ENCODE measurements around the gene B4GALT6. TPM values are rescaled to one million over a fixed set of nuclear protein-coding genes. Genes with fewer than 3 reads are reported as not detected.

B4GALT6 gene
- total RNA-seq, 1 donor from 2014 or later: 1.8 TPM

DNA sequence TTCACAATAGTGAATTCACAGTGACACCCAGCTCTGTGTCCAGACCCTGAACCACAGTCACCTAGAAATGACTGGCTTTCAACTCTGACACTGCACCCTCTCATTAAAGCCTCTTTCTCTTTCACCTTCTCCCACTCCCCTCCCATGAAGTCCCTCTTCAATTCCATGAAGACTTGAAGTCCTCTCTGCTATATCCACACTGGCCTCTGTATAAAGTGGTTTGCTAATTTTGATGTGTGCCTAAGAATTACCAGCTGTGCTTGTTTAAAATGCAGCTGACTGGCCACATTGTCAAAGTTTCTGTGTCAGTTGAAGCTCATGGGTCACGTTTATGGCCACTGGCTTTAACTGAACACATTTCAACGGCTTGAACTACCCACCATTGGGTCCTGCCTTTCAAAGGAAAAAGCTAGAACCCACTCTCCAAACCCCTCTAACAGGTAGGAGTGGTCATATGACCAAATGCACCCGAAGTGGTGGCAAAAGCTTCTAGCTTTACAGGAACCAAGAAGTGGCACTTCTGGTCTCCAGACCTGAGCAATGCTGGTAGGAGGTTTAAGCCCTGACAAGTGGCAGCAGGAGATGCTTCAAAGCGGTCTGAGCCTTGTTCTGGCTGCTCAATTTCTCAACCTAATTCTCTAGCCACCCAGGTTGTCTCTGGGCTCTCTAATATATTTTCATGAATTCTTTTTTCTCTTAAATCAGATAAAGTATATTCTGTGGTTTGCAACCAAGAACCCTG lies 34.2 kb downstream of the B4GALT6 start:
- H3K4me1 Mint-ChIP-seq (ENCODE audit: low read depth): peaks cover 11% of the 10 kb centered on the region
- intact Hi-C loops (cut with micrococcal nuclease): loop anchor here (5.0 kb wide), 1 partner anchor 32 kb away; the partner anchor contains the start of gene B4GALT6
- H3K4me3 Mint-ChIP-seq: no peak overlapping the region

DNA sequence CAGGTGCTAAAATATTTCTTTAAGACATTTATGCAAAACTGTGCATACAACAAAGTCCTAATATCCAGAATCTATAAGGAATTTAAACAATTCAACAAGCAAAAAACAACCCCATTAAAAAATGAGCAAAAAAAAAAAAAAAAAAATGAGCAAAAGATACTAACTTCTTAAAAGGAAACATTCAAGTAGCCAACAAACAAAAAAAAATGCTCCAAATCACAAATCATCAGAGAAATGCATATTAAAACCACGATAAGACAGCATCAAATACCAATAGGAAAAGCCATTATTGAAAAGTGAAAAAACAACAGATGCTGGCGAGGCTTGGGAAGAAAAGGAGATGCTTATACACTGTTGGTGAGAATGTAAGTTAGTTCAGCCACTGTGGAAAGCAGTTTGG lies 34.9 kb downstream of the B4GALT6 start:
- Mint-ChIP-seq H3K4me3 (no peak overlapping the region), H3K27me3 (ENCODE audit: insufficient read depth) (peaks cover 16% of the 10 kb centered on the region), H3K27ac (no peak overlapping the region), H3K36me3 (ENCODE audit: low read depth) (no peaks in the 10 kb centered on the region), H3K9me3 (no peaks in the 10 kb centered on the region), H3K4me1 (ENCODE audit: low read depth) (peaks cover 11% of the 10 kb centered on the region)
- intact Hi-C loops (cut with micrococcal nuclease): loop anchor here (5.0 kb wide), 1 partner anchor 33 kb away; the partner anchor contains the start of gene B4GALT6
- no peak for DNase-seq (ENCODE audit: low spot score)

More for the DNA sequence above, 34.2 kb downstream of the B4GALT6 start:
- Mint-ChIP-seq H3K27ac (no peak overlapping the region), H3K36me3 (ENCODE audit: low read depth) (no peaks in the 10 kb centered on the region), H3K27me3 (ENCODE audit: insufficient read depth) (peaks cover 16% of the 10 kb centered on the region), H3K9me3 (no peaks in the 10 kb centered on the region)
- DNase-seq (ENCODE audit: low spot score): no peak

DNA sequence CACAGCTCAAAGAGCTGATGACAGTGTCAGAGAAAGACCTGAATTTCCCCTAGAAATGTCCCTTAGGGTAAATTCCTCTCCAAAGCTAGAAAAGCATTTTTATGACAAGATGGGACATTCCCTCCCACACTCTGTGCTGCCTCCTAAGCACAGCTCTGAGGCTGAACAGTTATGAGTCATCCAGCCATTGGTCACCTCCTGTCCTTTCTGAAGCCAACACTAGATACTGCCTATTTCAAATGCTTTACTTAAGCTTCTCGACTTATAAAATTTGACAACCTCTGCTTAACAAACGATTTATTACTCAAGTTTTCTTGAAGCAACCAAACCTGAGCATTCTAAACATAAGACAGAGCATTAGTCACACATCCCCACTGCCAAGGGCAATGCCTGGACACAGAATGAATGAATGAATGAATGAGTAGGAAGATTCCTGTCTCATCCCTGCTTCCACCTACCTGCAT lies 35.4 kb downstream of the B4GALT6 start:
- H3K27ac Mint-ChIP-seq: no peak overlapping the region
- H3K36me3 Mint-ChIP-seq (ENCODE audit: low read depth): no peaks in the 10 kb centered on the region
- no peak for DNase-seq (ENCODE audit: low spot score)
- no peak overlapping the region for H3K4me3 Mint-ChIP-seq
- H3K27me3 Mint-ChIP-seq (ENCODE audit: insufficient read depth): peaks cover 16% of the 10 kb centered on the region
- H3K9me3 Mint-ChIP-seq: no peaks in the 10 kb centered on the region
- intact Hi-C loops (cut with micrococcal nuclease): loop anchor here (5.0 kb wide), 1 partner anchor 33 kb away; the partner anchor contains the start of gene B4GALT6
- H3K4me1 Mint-ChIP-seq (ENCODE audit: low read depth): peaks cover 11% of the 10 kb centered on the region

DNA sequence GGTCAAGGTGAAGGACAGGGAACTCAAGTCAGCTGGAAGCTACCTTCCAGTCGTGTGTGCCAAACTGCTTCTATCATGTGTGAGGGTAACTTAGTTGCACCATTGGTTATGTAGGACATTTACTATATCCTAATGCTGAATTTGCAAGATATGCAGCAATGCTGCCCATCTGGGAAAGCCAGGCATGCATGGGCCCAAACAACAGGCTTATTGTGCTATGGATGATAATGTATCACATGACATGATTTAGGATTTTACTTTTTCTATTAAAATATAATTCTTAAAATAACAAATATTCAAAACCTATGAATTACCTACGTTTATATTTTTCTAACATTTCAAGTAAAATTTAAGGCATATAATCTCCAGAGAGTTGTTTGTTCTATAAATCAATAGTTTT lies 35.9 kb downstream of the B4GALT6 start:
- intact Hi-C loops (cut with micrococcal nuclease): loop anchor here (5.0 kb wide), 1 partner anchor 34 kb away; the partner anchor contains the start of gene B4GALT6
- Mint-ChIP-seq H3K4me3 (no peak overlapping the region), H3K36me3 (ENCODE audit: low read depth) (no peaks in the 10 kb centered on the region), H3K27ac (no peak overlapping the region), H3K27me3 (ENCODE audit: insufficient read depth) (peaks cover 17% of the 10 kb centered on the region), H3K4me1 (ENCODE audit: low read depth) (peaks cover 11% of the 10 kb centered on the region), H3K9me3 (no peaks in the 10 kb centered on the region)
- DNase-seq (ENCODE audit: low spot score): no peak

DNA sequence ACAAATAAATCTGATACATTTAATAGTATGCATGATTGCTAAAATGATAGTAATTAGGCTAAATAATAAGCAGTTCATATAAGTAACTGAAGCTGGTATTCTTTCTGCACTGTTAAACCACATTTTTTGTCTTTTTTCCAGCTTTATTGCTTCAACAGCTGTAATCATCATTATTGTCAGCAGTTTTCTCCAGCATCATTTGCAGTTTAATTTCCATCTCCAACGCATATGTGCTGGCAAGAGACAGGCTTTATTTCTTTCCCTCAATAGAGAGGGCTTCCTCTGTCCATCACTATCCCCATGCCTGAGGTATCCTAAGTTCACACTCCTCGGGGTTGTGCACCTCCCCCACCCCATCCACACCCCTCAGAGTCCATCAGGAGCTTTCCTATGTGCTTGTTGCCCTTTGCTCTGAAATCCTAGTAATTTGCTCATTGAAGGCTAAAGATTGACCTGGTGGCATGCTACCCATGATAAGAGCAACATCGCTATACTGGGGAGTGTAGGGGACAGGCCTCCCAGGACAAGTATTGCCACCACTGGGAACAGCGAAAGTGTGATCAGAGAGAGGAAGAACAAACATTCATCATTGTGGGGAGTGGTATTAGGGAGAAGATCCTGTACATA lies 37.1 kb downstream of the B4GALT6 start:
- no peak overlapping the region for H3K4me3 Mint-ChIP-seq
- H3K36me3 Mint-ChIP-seq (ENCODE audit: low read depth): no peaks in the 10 kb centered on the region
- no peak overlapping the region for H3K27ac Mint-ChIP-seq
- no peaks in the 10 kb centered on the region for H3K9me3 Mint-ChIP-seq
- no peak for DNase-seq (ENCODE audit: low spot score)
- peaks cover 11% of the 10 kb centered on the region for H3K4me1 Mint-ChIP-seq (ENCODE audit: low read depth)
- intact Hi-C loops (cut with micrococcal nuclease): loop anchor here (5.0 kb wide), 1 partner anchor 35 kb away; the partner anchor contains the start of gene B4GALT6
- peaks cover 11% of the 10 kb centered on the region for H3K27me3 Mint-ChIP-seq (ENCODE audit: insufficient read depth)

DNA sequence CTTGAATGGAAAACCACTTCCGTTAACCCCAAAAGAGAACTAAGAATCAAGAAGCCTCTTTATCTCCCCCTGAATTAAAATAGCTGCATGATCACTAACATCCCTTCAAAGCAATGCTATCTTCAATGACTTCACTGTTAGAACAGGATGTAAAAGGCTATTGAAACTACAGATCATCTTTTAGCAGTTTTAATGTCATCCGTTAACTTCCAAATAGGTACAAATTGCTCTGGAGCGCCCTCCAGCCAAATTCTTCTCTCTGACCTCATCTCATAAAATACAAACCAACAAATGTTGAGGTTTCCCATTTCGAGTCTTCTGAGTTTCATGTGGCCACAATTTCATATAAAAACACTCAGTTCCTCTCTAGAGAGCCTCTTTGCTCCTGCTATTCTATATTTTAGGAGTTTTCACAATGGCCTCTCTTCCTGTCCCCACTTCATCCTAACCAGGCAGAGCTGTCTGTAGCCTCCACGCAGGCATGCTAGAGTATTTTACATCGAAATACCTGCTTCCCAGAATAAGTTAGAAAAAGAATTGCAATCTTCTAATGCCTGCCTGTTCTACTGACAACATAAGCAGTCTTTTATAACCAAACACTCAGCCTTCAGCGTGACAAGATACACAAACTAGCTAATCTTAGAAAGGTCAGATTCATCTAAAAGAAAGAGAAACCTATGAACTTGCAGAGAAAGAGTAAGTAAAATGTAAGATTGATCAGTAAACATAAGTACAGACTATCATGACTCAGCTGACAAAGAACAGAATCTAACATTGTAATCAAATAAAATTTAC lies 37.9 kb downstream of the B4GALT6 start:
- intact Hi-C loops (cut with micrococcal nuclease): loop anchor here (5.0 kb wide), 1 partner anchor 36 kb away; the partner anchor contains the start of gene B4GALT6
- no peak for DNase-seq (ENCODE audit: low spot score)
- H3K27ac Mint-ChIP-seq: no peak overlapping the region
- H3K4me1 Mint-ChIP-seq (ENCODE audit: low read depth): peaks cover 11% of the 10 kb centered on the region
- H3K36me3 Mint-ChIP-seq (ENCODE audit: low read depth): no peaks in the 10 kb centered on the region
- H3K9me3 Mint-ChIP-seq: no peaks in the 10 kb centered on the region
- no peak overlapping the region for H3K4me3 Mint-ChIP-seq
- peaks cover 9% of the 10 kb centered on the region for H3K27me3 Mint-ChIP-seq (ENCODE audit: insufficient read depth)

DNA sequence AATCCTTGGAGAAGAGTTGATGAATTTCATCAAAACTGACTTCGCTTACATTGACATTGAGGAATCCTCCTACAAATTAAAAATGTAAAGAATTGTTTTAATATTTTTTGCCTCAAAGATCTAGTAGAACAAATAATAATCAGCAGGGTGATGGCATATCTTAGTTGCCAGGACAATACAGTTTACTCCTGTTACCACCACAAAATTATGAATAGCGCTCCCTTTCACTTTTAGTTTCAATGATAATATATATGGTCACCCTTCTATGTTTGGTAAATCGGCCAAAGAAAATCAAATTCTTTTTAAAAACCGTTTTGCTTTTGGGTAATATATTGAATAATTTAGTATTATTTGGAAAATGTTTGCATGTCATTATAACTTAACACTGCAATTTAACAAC lies 39.0 kb downstream of the B4GALT6 start:
- H3K4me1 Mint-ChIP-seq (ENCODE audit: low read depth): peaks cover 11% of the 10 kb centered on the region
- no peaks in the 10 kb centered on the region for H3K9me3 Mint-ChIP-seq
- DNase-seq (ENCODE audit: low spot score): no peak
- H3K36me3 Mint-ChIP-seq (ENCODE audit: low read depth): no peaks in the 10 kb centered on the region
- H3K27me3 Mint-ChIP-seq (ENCODE audit: insufficient read depth): peaks cover 8% of the 10 kb centered on the region
- no peak overlapping the region for H3K27ac Mint-ChIP-seq
- H3K4me3 Mint-ChIP-seq: no peak overlapping the region
- intact Hi-C loops (cut with micrococcal nuclease): loop anchor here (5.0 kb wide), 1 partner anchor 37 kb away; the partner anchor contains the start of gene B4GALT6

DNA sequence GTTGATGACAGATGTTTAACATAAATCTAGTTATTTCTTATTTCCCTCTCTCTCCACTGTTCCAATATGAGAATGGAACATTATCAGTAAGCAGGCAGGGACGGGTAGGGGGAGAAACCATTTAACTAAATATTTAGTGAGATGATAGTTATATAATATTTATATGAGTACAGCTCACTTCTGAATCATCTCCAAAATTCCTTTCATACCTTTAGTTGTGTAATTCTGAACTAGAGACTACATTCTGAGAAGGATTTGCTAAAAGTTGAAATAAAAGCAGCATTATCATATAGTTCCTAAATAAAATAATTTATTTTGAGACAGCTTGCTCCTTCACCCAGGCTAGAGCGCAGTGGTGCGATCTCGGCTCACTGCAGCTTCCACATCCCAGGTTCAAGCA lies 41.4 kb downstream of the B4GALT6 start:
- no peaks in the 10 kb centered on the region for H3K9me3 Mint-ChIP-seq
- no peak for DNase-seq (ENCODE audit: low spot score)
- H3K36me3 Mint-ChIP-seq (ENCODE audit: low read depth): no peaks in the 10 kb centered on the region
- peaks cover 2% of the 10 kb centered on the region for H3K27me3 Mint-ChIP-seq (ENCODE audit: insufficient read depth)
- H3K4me1 Mint-ChIP-seq (ENCODE audit: low read depth): peaks cover 11% of the 10 kb centered on the region
- H3K4me3 Mint-ChIP-seq: no peak overlapping the region
- no peak overlapping the region for H3K27ac Mint-ChIP-seq
- intact Hi-C loops (cut with micrococcal nuclease): no loop called here

DNA sequence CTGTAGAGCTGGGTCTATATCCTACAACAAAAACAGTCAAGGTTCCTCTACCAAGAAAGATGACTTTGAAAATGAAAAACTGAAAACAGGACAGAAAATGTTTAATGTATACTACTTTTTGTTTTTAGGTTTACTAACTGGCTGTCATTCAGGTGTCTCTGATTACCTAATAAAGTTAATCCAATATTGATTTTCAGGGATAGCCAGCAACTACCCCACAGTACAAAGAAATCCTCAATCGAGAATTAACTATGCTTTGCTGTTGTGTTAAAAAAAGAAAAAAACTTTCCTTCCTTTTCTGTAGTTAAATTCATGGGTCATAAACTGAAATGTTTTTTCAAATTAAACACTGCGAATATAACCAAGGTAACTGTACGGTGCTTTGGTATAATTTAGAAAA lies 46.9 kb downstream of the B4GALT6 start:
- intact Hi-C loops (cut with micrococcal nuclease): no loop called here
- peaks cover 2% of the 10 kb centered on the region for H3K27me3 Mint-ChIP-seq (ENCODE audit: insufficient read depth)
- no peaks in the 10 kb centered on the region for H3K9me3 Mint-ChIP-seq
- peaks cover 15% of the 10 kb centered on the region for H3K4me1 Mint-ChIP-seq (ENCODE audit: low read depth)
- no peak for DNase-seq (ENCODE audit: low spot score)
- no peak overlapping the region for H3K4me3 Mint-ChIP-seq
- no peak overlapping the region for H3K27ac Mint-ChIP-seq
- peaks cover 2% of the 10 kb centered on the region for H3K36me3 Mint-ChIP-seq (ENCODE audit: low read depth)

DNA sequence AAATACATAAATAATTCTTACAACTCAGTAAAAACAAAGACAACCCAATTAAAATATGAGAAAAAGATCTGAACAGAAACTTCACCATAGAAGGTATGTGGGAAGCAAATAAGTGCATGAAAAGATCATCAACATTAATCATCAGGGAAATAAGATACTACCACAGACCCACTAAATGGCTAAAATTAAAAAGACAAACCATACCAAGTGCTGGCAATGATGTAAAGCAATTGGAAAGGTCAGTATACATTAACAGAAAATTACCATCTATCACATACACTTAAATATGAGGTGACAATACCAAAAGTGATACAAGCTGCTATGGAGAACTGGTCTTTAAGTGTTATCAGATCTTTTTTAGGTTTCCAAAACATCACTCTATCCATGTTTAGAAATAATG lies 48.0 kb downstream of the B4GALT6 start:
- H3K27me3 Mint-ChIP-seq (ENCODE audit: insufficient read depth): peaks cover 2% of the 10 kb centered on the region
- no peak overlapping the region for H3K4me3 Mint-ChIP-seq
- H3K9me3 Mint-ChIP-seq: no peaks in the 10 kb centered on the region
- H3K4me1 Mint-ChIP-seq (ENCODE audit: low read depth): peaks cover 15% of the 10 kb centered on the region
- H3K36me3 Mint-ChIP-seq (ENCODE audit: low read depth): peaks cover 2% of the 10 kb centered on the region
- intact Hi-C loops (cut with micrococcal nuclease): no loop called here
- H3K27ac Mint-ChIP-seq: no peak overlapping the region
- DNase-seq (ENCODE audit: low spot score): no peak

DNA sequence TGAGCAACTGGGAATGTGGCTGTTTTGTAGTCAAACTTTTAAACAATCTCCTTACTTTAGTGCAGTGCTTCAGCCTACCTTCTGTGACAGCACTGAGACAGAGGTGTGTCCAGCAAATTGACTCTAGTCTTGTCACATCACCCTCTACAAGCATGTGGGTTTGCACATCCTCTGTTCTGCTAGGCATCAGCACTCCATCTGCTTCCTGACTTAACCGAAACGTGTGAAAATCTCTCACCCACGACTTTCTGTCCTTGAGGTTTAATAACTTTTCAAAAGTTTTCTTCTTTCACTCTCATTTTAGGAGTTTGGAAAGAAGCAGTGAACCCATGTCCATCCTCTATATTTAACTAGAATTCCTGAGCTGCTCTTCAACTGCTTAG lies 50.1 kb downstream of the B4GALT6 start:
- Mint-ChIP-seq H3K27me3 (ENCODE audit: insufficient read depth) (peaks cover 5% of the 10 kb centered on the region), H3K4me1 (ENCODE audit: low read depth) (peaks cover 15% of the 10 kb centered on the region), H3K36me3 (ENCODE audit: low read depth) (peaks cover 2% of the 10 kb centered on the region), H3K27ac (no peak overlapping the region), H3K4me3 (no peak overlapping the region), H3K9me3 (no peaks in the 10 kb centered on the region)
- intact Hi-C loops (cut with micrococcal nuclease): no loop called here
- no peak for DNase-seq (ENCODE audit: low spot score)

DNA sequence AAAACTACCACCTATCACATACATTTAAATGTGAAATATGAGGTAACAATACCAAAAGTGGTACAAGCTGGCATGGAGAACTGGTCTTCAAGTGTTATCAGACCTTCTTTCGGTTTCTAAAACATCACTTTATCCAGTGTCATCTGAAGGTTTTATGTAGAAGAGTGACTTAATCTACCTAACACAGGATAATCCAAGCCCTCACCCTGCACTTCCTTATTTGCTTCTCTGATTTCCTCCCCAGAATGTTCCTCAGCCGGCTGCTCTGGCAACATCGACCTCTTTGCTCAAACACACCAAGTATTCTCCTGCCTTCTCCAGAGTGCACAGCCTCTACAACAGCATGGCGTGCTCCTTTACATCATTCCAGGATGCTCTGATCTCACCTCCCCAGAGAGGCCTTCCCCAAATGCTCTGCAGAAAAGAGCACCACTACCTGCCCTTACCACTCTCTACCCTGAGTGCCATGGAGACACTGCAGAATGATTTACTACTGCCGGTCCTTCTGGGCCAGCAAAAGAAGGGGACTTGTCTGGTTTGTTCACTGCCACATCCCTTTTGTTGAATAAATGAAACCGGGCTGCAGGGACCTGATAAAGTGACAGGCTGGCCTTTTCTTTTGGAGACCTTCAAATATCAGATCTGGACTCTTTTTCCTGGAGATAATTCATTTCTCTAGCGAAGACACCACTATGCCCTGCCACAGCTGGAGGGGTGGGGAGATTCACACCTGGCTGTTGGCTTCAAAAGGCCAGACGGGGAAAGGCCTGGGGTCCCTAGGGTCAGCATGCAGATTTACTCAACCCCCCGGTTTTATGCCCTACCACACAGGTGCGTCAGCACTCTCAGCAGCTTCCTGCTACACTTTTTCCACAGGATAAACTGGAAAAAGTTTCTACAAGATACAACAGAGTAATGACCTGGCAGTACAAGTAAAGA lies 50.7 kb downstream of the B4GALT6 start:
- peaks cover 2% of the 10 kb centered on the region for H3K36me3 Mint-ChIP-seq (ENCODE audit: low read depth)
- intact Hi-C loops (cut with micrococcal nuclease): no loop called here
- peaks cover 15% of the 10 kb centered on the region for H3K4me1 Mint-ChIP-seq (ENCODE audit: low read depth)
- H3K27ac Mint-ChIP-seq: no peak overlapping the region
- no peak for DNase-seq (ENCODE audit: low spot score)
- peaks cover 5% of the 10 kb centered on the region for H3K27me3 Mint-ChIP-seq (ENCODE audit: insufficient read depth)
- H3K4me3 Mint-ChIP-seq: no peak overlapping the region
- H3K9me3 Mint-ChIP-seq: no peaks in the 10 kb centered on the region
